ELR (cell line): Measurements from ENCODE around the gene SRGAP3.

Experiments
- DNase-seq: peaks from one replicate; pipeline ENCODE4 v3.0.0-alpha.2; 2015; ENCODE audit warnings: low read depth

Gene SRGAP3

DNA sequence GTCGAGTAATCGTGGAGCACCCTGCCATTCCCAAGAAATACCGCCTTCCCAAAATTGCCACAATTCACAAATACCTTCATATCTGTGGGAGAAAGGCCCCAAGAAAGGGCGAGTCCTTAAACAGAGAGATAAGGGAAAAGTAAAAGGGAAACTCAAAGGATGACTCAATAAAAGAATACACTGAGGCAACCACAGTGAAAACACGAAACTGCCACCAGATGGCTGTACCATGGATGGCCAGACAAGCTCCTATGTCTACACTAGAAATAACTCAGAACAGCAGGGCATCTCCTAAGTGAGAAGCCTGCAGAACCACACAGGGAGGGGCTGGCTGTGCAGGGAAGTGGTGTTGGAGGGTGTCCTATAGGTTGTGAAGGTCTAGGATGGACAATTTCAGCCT is 25.0 kb downstream of the SRGAP3 start:
- DNase-seq = peak; percentile 32

DNA sequence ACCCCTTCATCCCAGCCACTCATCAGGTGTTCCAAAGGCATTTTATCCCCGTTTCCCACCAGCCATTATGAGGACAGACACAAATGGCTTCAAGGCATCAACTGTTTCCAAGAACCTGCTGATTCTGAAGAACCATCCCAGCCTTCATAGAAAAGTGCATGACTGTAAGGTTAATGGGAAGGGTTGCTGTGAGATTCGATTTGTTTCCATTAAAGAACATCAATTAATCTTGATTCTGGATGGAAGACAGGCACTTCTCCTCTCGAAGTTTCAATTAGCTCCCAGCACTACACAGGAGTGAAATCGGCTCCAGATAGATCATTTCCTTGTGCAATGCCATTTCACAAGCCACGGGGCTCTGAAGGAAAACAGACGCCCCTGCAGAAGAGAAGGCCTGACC is 25.8 kb downstream of the SRGAP3 start:
- DNase-seq = no peak

DNA sequence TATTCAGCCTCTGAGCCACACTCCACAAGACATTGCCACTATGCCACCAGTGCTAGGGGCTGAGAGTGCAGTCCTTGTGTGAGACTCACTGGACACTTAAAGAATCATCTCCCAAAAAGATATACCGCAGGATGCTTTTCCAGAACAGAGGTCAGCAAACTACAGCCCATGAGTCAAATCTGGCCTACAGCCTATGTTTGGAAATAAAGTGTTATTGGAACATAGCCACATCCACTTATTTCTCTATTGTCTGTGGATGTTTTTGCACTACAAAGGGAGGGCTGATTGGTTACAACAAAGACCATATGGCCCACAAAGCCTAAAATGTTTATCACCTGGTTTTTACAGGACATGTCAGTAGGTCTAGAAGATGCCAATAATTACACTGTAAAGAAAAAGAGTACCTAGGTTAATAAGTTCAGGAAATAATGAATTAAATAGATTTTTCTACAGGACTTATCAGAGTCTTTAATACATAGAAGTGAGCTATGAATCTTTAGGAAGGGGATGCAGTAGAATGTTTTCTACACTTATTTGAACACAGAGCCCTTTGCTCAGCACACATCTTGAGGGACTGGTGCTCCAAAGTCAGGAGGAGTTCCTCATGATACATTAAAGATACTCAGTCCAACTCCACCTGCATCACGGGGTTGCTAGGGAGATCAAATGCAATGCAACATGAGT is 26.3 kb downstream of the SRGAP3 start:
- no peak for DNase-seq

- no peak for DNase-seq
Observed at GRCh38 chr3:9222049-9222448, 27.4 kb downstream of the SRGAP3 start.

- no peak for DNase-seq
Observed at GRCh38 chr3:9218514-9218846, 31.0 kb downstream of the SRGAP3 start.

GRCh38 chr3:9217784-9218513 is 31.5 kb downstream of the SRGAP3 start:
- DNase-seq = no peak

GRCh38 chr3:9216736-9217135 is 32.7 kb downstream of the SRGAP3 start:
- DNase-seq = no peak

DNA sequence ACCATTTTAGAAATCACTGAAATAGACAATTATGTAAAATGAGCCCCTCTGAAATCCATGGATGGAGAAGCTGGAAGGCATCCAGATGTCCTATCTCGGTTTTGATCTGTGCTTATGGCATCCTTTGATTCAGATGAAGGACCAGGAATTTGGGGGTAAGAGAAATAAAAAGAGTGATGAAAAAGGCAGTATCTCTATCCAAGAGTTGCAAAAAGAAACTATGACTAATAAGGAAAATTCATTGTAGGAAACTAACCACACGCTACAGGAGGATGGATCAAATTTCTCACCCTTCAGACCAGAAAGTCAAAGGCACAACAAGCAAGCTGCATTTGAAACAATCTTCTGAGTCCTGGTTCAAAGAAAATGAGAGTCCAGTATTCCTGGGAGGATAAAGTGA is 34.8 kb downstream of the SRGAP3 start:
- peak; percentile 58 for DNase-seq

GRCh38 chr3:9214185-9214584 is 35.3 kb downstream of the SRGAP3 start:
- no peak for DNase-seq

GRCh38 chr3:9213019-9213634 is 36.3 kb downstream of the SRGAP3 start:
- DNase-seq = no peak

DNA sequence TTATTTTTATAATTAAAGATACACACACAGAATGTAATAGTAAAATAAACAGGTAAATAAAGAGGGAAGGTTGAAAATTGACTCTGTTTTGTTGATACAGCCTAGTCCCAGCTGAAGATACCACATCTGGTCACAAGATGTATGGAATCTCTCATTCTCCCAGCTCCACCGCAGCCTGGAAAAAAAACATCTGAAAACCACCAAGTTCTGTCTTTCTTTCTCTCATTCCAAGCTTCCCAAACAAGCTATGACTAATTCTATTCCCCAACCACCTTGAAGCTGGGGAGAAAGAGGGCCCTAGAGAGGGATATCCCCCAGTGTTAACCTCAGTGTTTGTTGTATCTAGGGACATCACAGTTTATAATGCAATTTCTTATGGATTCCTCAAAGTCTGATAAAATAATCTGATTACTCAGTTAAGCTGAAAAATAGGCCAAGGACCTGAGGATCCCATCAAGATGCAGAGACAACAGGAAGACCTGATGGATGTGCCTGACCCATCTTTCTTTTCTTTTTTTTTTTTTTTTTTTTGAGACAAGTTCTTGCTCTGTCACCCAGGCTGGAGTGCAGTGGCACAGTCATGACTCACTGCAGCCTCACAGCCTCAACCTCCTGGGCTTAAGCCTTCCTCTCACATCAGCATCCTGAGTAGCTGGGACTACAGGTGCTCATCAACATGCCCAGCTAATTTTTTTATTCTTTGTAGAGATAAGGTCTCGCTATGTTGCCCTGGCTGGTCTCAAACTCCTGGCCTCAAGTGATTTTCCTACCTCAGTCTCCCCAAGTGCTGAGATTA is 38.1 kb downstream of the SRGAP3 start:
- DNase-seq = peak; percentile 63

GRCh38 chr3:9209777-9210176 is 39.7 kb downstream of the SRGAP3 start:
- no peak for DNase-seq

DNA sequence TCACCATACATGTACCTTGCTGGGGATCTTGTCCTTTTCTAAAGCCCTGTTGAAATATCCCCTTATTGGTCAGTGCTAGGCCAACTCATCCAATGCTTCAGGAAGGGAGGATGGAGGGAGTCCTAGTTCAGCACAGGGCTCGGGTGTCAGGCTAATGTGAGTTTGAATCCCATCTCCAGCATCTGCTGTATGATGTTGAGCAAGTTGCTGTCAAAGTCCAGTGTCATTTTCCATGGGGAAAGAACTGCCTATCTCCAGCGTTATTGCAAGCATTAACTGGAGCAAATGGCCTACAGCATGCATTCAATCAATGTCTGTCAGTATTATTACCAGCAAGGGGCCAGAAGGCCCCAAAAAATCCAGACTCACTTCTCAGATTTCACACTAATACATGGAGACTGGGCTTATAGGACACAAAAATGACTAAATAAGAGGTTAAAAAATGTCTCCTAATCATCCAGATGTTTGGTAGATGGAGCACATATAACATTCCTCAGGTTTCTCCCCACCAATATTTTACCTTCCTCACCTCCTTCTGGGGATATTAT is 40.8 kb downstream of the SRGAP3 start:
- no peak for DNase-seq

DNA sequence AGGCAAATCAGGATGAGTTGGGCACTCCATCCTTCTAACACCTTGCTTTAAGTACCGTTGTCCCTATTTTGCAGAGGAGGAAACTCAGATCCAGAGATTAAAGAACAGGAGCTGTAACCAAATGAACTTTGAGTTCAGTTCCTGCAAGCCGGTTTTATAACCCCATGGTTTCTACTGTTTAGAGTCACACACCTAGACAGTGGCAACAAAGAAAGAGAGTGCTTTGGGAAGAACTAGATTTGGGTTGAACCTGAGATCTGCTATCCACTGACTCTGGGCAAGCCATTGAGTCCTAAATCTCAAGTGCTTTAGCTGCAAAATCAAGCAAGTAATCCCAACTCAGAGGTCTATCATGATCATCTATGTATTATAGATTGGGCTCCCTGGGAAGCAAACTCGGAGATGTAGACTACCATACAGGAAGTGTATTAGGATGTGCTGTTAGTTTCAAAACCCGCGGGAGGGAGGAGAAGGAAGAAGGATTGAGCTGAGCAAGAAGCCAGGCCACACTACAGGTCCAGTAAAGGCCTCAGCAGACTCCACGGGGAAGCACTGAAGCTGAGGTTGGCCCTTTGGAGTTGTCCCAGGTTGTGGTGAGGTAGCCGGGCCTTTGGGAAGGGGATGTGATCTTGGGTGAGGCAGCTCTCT is 42.2 kb downstream of the SRGAP3 start:
- DNase-seq = no peak

DNA sequence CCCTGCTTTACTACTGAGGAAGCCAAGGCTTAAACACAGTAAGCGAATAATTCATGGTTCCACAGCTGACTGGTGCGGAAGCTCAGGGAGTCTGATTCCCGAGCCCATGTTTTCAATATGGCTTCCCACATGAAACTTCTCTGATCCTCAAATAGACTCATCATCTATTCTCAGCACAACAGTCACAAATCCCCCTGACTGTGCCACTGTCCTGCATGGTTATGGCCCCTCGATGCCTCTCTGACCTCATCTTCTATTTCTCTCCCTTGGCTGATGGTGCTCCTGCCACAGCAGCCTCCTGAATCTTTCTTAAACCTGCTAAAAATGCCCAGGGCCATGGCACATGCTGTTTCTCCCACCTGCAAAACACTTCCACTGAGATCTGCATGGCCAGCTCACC is 43.2 kb downstream of the SRGAP3 start:
- no peak for DNase-seq

GRCh38 chr3:9205345-9206143 is 43.9 kb downstream of the SRGAP3 start:
- no peak for DNase-seq

DNA sequence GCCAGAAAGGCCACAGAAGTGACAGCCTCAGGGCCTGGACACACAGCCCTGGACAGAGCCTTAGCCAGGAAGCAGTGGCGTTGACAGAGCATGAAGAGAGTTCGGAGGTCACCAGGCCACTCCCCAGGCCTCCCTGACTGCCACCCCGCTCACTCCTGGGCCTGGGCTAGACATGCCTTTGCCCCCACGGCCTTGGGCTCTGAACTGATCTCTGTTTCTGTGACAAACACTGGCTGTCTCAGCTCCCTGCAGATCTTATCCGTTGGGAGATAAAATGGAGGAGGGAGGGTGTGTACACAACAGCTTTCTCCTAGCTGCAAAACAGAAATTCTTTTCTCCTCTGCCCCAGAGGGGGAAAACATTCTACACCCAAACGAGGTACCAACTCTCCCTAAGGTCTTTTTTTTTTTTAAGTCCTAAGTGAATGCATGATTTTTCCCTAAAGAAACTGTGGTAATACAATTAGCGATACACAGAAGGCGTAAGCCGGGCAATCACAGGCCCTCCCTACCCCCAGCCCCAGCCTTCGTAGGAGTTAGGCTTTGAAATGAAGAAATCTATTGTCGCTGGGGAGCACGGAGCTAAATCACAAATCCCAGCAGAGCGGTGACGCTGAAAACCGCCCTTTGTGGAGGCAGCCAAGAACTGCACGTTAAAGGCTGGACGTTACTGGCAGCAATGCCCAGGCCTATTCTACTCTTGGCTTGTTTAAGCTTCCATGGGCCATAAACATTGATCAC is 45.0 kb downstream of the SRGAP3 start:
- DNase-seq = no peak

DNA sequence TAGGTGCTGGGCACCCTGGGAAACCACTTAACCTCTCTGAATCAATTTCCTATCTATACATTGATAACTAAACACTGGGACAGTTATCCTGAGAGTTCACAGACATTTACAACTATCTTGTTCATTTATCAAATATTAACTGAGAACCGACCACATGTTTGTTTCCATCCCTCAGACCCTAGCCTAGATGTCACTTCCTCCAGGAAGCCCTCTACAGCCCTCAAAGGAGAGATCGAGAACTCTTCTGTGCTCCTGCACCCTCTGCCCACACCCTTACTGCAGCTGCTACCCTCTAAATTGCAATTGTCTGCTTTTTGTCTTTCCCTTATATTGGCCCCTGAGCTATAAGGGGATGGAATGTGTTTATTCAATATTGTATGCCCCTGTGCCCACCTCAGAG is 46.1 kb downstream of the SRGAP3 start:
- DNase-seq = no peak

- DNase-seq = no peak
Observed at GRCh38 chr3:9202546-9202945, 46.9 kb downstream of the SRGAP3 start.

GRCh38 chr3:9201955-9202354 is 47.5 kb downstream of the SRGAP3 start:
- DNase-seq = no peak
